Neuron (in vitro differentiated cells): ENCODE data around the gene HES1.

ENCODE experiments used
- H2AFZ ChIP-seq: one replicate; pipeline ENCODE4 v1.6.1; 2013; ENCODE audit warnings: low read depth, mild to moderate bottlenecking, inconsistent platforms, low read length, moderate library complexity
- H3K27me3 ChIP-seq: one replicate; pipeline ENCODE4 v1.6.1; 2013; ENCODE audit warnings: low read length; ENCODE audit not compliant: insufficient read depth
- H3K36me3 ChIP-seq: one replicate; pipeline ENCODE4 v1.6.1; 2013; ENCODE audit warnings: low read length; ENCODE audit not compliant: insufficient read depth
- H3K4me1 ChIP-seq: one replicate; pipeline ENCODE4 v1.6.1; 2013; ENCODE audit warnings: low read length; ENCODE audit not compliant: insufficient read depth
- H3K4me3 ChIP-seq: 2 replicates; pipeline ENCODE4 v1.5.1; 2013; ENCODE audit warnings: mild to moderate bottlenecking, low read length, moderate library complexity
- H3K9me3 ChIP-seq: one replicate; pipeline ENCODE4 v1.6.1; 2013; ENCODE audit warnings: low read length

Gene HES1

GRCh38 chr3:194109192-194109863, 26.6 kb upstream of the HES1 start:
- Histone ChIP-seq H3K27me3 (peaks cover 18% of the 10 kb centered on the region), H3K4me1 (peaks cover 8% of the 10 kb centered on the region), H3K9me3 (no peaks in the 10 kb centered on the region), H3K36me3 (no peaks in the 10 kb centered on the region), H2AFZ (no peak overlapping the region), H3K4me3 (no peak overlapping the region)

- H2AFZ ChIP-seq = no peak overlapping the region
- H3K4me3 ChIP-seq = no peak overlapping the region
- H3K27me3 ChIP-seq = peaks cover 7% of the 10 kb centered on the region
- H3K4me1 ChIP-seq = peaks cover 8% of the 10 kb centered on the region
- H3K9me3 ChIP-seq = no peaks in the 10 kb centered on the region
- no peaks in the 10 kb centered on the region for H3K36me3 ChIP-seq
These were observed 25.5 kb upstream of the HES1 start for GRCh38 chr3:194110483-194110882.

DNA sequence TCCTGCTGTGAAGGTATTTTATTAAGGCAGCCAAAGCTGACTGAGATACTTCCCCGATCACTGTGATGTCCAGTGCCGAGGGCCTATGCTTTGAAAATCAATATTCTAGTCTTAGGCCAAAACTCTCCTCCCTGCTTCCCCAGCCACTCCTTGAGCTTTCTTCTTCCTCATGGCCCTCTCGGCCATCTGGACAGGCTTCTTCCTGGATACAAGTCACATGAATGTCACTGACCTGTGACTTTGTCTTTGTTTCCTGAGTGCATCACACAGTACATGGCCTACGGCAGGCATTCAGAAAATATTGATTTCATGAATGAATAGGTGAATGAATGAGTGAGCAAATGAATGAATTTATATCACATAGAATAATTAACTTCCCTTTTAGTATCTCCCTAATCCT, 24.6 kb upstream of the HES1 start:
- H2AFZ ChIP-seq = no peak overlapping the region
- no peaks in the 10 kb centered on the region for H3K36me3 ChIP-seq
- H3K4me1 ChIP-seq = peaks cover 8% of the 10 kb centered on the region
- H3K4me3 ChIP-seq = no peak overlapping the region
- H3K9me3 ChIP-seq = no peaks in the 10 kb centered on the region
- peaks cover under 1% of the 10 kb centered on the region for H3K27me3 ChIP-seq

DNA sequence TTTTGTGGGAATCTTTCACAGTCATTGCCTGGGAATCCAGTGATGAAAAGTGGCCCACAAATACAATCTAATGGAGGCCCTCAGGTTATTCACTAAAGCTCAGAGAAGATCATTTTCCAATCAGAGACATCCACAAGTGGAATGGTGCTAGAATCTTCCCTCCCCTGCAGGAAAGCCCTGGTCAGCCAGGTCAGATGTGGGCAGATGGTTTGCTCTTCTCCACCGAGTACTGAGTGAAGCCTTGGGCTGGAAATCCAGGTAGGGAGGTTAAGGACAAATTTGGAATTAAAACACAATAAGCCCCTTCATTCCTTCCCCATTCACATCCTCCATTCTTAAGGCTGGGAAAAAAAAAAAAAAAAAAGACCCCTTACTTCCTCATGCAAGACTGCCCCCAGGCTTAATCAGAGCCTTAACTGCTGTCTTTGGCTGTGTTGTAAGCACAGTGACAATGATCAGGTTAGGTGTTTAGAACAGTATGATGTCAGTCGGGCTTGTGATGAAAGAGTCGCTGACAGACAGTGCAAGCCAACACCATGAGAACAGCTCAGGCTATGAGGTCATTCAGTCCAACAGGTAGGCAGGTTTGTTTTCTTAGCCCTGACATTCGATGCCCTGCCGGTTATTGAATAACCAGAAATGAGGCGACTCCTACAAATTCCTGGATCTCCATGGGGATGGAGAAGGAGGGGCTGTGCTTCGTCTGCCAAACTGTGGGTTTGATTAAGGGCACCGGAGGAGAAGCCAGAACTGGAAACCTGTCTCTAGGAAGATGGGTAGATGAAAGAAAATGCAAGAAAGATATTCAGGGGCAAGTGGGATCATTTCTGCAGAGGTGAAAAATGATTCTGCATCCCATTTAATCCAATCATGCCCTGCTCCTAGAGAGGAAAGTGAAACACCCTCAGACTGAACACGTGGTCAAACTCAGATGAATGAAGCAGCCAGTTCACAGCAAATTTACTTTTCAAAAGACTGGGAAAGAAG, 23.5 kb upstream of the HES1 start:
- Histone ChIP-seq H3K27me3 (peaks cover 3% of the 10 kb centered on the region), H3K9me3 (no peaks in the 10 kb centered on the region), H3K4me3 (no peak overlapping the region), H2AFZ (no peak overlapping the region), H3K4me1 (peaks cover 8% of the 10 kb centered on the region), H3K36me3 (no peaks in the 10 kb centered on the region)

- Histone ChIP-seq H3K36me3 (no peaks in the 10 kb centered on the region), H3K27me3 (peaks cover 7% of the 10 kb centered on the region), H3K9me3 (no peaks in the 10 kb centered on the region), H3K4me3 (no peak overlapping the region), H3K4me1 (peaks cover 8% of the 10 kb centered on the region), H2AFZ (no peak overlapping the region)
These were observed 21.8 kb upstream of the HES1 start for GRCh38 chr3:194114123-194114522.

- H2AFZ ChIP-seq = no peak overlapping the region
- no peak overlapping the region for H3K4me3 ChIP-seq
- H3K27me3 ChIP-seq = peaks cover 15% of the 10 kb centered on the region
- H3K9me3 ChIP-seq = peaks cover 5% of the 10 kb centered on the region
- H3K36me3 ChIP-seq = no peaks in the 10 kb centered on the region
- peaks cover 8% of the 10 kb centered on the region for H3K4me1 ChIP-seq
These were observed 18.7 kb upstream of the HES1 start for GRCh38 chr3:194117104-194117845.

- Histone ChIP-seq H2AFZ (no peak overlapping the region), H3K9me3 (peaks cover 5% of the 10 kb centered on the region), H3K4me1 (no peaks in the 10 kb centered on the region), H3K36me3 (no peaks in the 10 kb centered on the region), H3K4me3 (no peak overlapping the region), H3K27me3 (peaks cover 18% of the 10 kb centered on the region)
These were observed 17.0 kb upstream of the HES1 start for GRCh38 chr3:194118920-194119319.

GRCh38 chr3:194119831-194120590, 15.9 kb upstream of the HES1 start:
- Histone ChIP-seq H3K27me3 (peaks cover 18% of the 10 kb centered on the region), H3K4me3 (no peak overlapping the region), H2AFZ (no peak overlapping the region), H3K4me1 (no peaks in the 10 kb centered on the region), H3K9me3 (peaks cover 5% of the 10 kb centered on the region), H3K36me3 (no peaks in the 10 kb centered on the region)

GRCh38 chr3:194120789-194121770, 14.9 kb upstream of the HES1 start:
- peaks cover 21% of the 10 kb centered on the region for H3K27me3 ChIP-seq
- H3K4me1 ChIP-seq = no peaks in the 10 kb centered on the region
- H3K9me3 ChIP-seq = peaks cover 5% of the 10 kb centered on the region
- no peaks in the 10 kb centered on the region for H3K36me3 ChIP-seq
- H2AFZ ChIP-seq = no peak overlapping the region
- no peak overlapping the region for H3K4me3 ChIP-seq

- Histone ChIP-seq H3K36me3 (no peaks in the 10 kb centered on the region), H3K27me3 (peaks cover 20% of the 10 kb centered on the region), H3K9me3 (peaks cover 5% of the 10 kb centered on the region), H3K4me3 (no peak overlapping the region), H3K4me1 (no peaks in the 10 kb centered on the region), H2AFZ (no peak overlapping the region)
These were observed 13.9 kb upstream of the HES1 start for GRCh38 chr3:194121891-194122631.

GRCh38 chr3:194123726-194124125, 12.2 kb upstream of the HES1 start:
- H3K4me1 ChIP-seq = no peaks in the 10 kb centered on the region
- H2AFZ ChIP-seq = no peak overlapping the region
- peaks cover 14% of the 10 kb centered on the region for H3K27me3 ChIP-seq
- no peak overlapping the region for H3K4me3 ChIP-seq
- H3K36me3 ChIP-seq = no peaks in the 10 kb centered on the region
- H3K9me3 ChIP-seq = peaks cover 5% of the 10 kb centered on the region
